ENCODE results near the gene FOXRED1. TPM values are rescaled to one million over a fixed set of nuclear protein-coding genes. Genes with fewer than 3 reads are reported as not detected.

FOXRED1 gene
- total RNA-seq, 1 experiment from 2014 or later = 44.8 TPM

- no peak for DNase-seq (ENCODE audit: low read depth, low spot score)
- no peak for ATAC-seq
- ChIA-PET CTCF (no interaction called here), POLR2A (no interaction called here)
- H3K9me3 ChIP-seq (ENCODE audit: control insufficient read depth, insufficient read depth, low read depth, low read length) = no peaks in the 10 kb centered on the region
- TF ChIP-seq SIN3A (IDR thresholded peaks at IDR 0.05; ENCODE audit: borderline replicate concordance, insufficient read depth, low read depth, low read length) (no peak), POLR2AphosphoS5 (IDR thresholded peaks at IDR 0.05; ENCODE audit: low read depth, low read length) (no peak), TCF7L2 (IDR thresholded peaks at IDR 0.05; ENCODE audit: low read depth, low read length) (no peak), CTCF (IDR thresholded peaks at IDR 0.05) (no peak), REST (IDR thresholded peaks at IDR 0.05; ENCODE audit: insufficient read depth in 1 of 2, low read depth in 2 of 2, low read length in 1 of 2) (no peak)
- intact Hi-C loops (cut with micrococcal nuclease; ENCODE audit: unreplicated experiment) = no loop called here
- no peaks in the 10 kb centered on the region for H3K27me3 ChIP-seq (ENCODE audit: control insufficient read depth, insufficient read depth, low read length)
- no peak overlapping the region for H3K4me3 ChIP-seq (ENCODE audit: low read depth in 2 of 2, low read length in 2 of 2)
- in situ Hi-C loops (cut with HindIII; ENCODE audit: low pct_unique_long_range_greater_than_20kb, low sequenced_read_pairs) = loop anchor here (25.0 kb wide), 1 partner anchor 287 kb away; the partner anchor contains the start of gene VSIG10L2
- no TSS peak for BruUV-seq (replicated peaks)
- H3K4me1 ChIP-seq (ENCODE audit: control insufficient read depth, insufficient read depth, low read length) = no peaks in the 10 kb centered on the region
- H3K36me3 ChIP-seq (ENCODE audit: control insufficient read depth, insufficient read depth, low read length) = no peaks in the 10 kb centered on the region
- no peak overlapping the region for H3K27ac ChIP-seq (ENCODE audit: low read length)
Measured at GRCh38 chr11:126224647-126225294, 44.2 kb upstream of the FOXRED1 start.

GRCh38 chr11:126225295-126225665 lies 43.7 kb upstream of the FOXRED1 start:
- intact Hi-C loops (cut with micrococcal nuclease; ENCODE audit: unreplicated experiment) (no loop called here), in situ Hi-C loops (cut with HindIII; ENCODE audit: low pct_unique_long_range_greater_than_20kb, low sequenced_read_pairs) (no loop called here)
- no peak for TF ChIP-seq POLR2AphosphoS5 (IDR thresholded peaks at IDR 0.05; ENCODE audit: low read depth, low read length)
- TF ChIP-seq REST (IDR thresholded peaks at IDR 0.05; ENCODE audit: insufficient read depth in 1 of 2, low read depth in 2 of 2, low read length in 1 of 2) = no peak
- TF ChIP-seq TCF7L2 (IDR thresholded peaks at IDR 0.05; ENCODE audit: low read depth, low read length) = no peak
- no peak for TF ChIP-seq SIN3A (IDR thresholded peaks at IDR 0.05; ENCODE audit: borderline replicate concordance, insufficient read depth, low read depth, low read length)
- TF ChIP-seq CTCF (IDR thresholded peaks at IDR 0.05) = no peak
- BruUV-seq (replicated peaks) = no TSS peak
- Histone ChIP-seq H3K27me3 (ENCODE audit: control insufficient read depth, insufficient read depth, low read length) (no peaks in the 10 kb centered on the region), H3K4me3 (ENCODE audit: low read depth in 2 of 2, low read length in 2 of 2) (no peak overlapping the region), H3K4me1 (ENCODE audit: control insufficient read depth, insufficient read depth, low read length) (no peaks in the 10 kb centered on the region), H3K36me3 (ENCODE audit: control insufficient read depth, insufficient read depth, low read length) (no peaks in the 10 kb centered on the region), H3K27ac (ENCODE audit: low read length) (no peak overlapping the region), H3K9me3 (ENCODE audit: control insufficient read depth, insufficient read depth, low read depth, low read length) (no peaks in the 10 kb centered on the region)
- no peak for ATAC-seq
- CTCF ChIA-PET = interaction anchor here (0.6 kb wide), 1 partner anchor 12 kb away, joined by 6 read pairs; no protein-coding TSS in a partner anchor
- POLR2A ChIA-PET = no interaction called here
- no peak for DNase-seq (ENCODE audit: low read depth, low spot score)

All from Panc1 (cell line).